ENCODE results near the gene KIRREL1. TPM values are rescaled to one million over a fixed set of nuclear protein-coding genes. Genes with fewer than 3 reads are reported as not detected.

KIRREL1 gene
- polyA plus RNA-seq, 1 donor (not counting 4 experiments of a cell fraction or from before 2014, with no cell fraction given), result 19.7 TPM

DNA sequence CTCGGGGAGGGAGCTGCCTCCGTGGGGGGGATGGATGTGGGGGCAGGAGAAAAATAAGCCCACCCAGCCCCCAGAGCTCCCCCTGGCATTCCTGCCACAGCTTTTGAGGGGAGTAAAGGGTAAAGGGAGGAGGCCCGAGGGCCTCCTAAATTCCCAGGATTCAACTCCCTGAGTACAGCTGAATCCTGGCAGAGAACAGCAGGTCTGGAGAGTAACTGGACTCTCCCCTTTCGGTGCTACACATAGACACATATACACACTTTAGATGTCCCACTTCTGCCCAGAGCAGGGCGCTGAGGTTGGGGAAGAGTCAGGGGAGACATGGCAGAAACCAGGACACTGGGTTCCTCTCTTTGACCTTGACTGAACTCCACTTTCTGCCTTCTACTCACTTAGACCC lies 3.0 kb downstream of the KIRREL1 start:
- H3K79me2 ChIP-seq (ENCODE audit: control insufficient read depth, insufficient read depth, low read length), result peaks cover 82% of the 10 kb centered on the region
- no peaks in the 10 kb centered on the region for H4K20me1 ChIP-seq (ENCODE audit: control insufficient read depth, extremely low read depth, insufficient read depth, low read length)
- peaks cover 46% of the 10 kb centered on the region for H3K4me1 ChIP-seq (ENCODE audit: control insufficient read depth, extremely low read depth, insufficient read depth, low read length)
- H3K4me3 ChIP-seq (ENCODE audit: control insufficient read depth in 2 of 3, extremely low read depth in 1 of 3, insufficient read depth in 2 of 3, low read depth in 1 of 3, low read length in 3 of 3), result no peak overlapping the region
- TF ChIP-seq EZH2 (IDR thresholded peaks at IDR 0.05; ENCODE audit: low read length), result no peak
- TF ChIP-seq, protein P1, sequence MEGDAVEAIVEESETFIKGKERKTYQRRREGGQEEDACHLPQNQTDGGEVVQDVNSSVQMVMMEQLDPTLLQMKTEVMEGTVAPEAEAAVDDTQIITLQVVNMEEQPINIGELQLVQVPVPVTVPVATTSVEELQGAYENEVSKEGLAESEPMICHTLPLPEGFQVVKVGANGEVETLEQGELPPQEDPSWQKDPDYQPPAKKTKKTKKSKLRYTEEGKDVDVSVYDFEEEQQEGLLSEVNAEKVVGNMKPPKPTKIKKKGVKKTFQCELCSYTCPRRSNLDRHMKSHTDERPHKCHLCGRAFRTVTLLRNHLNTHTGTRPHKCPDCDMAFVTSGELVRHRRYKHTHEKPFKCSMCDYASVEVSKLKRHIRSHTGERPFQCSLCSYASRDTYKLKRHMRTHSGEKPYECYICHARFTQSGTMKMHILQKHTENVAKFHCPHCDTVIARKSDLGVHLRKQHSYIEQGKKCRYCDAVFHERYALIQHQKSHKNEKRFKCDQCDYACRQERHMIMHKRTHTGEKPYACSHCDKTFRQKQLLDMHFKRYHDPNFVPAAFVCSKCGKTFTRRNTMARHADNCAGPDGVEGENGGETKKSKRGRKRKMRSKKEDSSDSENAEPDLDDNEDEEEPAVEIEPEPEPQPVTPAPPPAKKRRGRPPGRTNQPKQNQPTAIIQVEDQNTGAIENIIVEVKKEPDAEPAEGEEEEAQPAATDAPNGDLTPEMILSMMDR (optimal IDR thresholded peaks at IDR 0.05 in 1 of 3, IDR thresholded peaks at IDR 0.05 in 1 of 3, conservative IDR thresholded peaks at IDR 0.05 in 1 of 3; ENCODE audit: extremely low read depth in 1 of 3, insufficient read depth in 2 of 3, low read length in 3 of 3), result no peak
- H3K27me3 ChIP-seq (ENCODE audit: control insufficient read depth, extremely low read depth, insufficient read depth, low read length), result no peaks in the 10 kb centered on the region
- no peak overlapping the region for H3K9ac ChIP-seq (ENCODE audit: control insufficient read depth, extremely low read depth, insufficient read depth, low read length)
- H3K27ac ChIP-seq (ENCODE audit: control insufficient read depth, insufficient read depth, low read length), result no peak overlapping the region
- no peak overlapping the region for H2AFZ ChIP-seq (ENCODE audit: control insufficient read depth, low read length)
- DNase-seq (ENCODE audit: low read depth, low spot score), result no peak
- no peak overlapping the region for H3K4me2 ChIP-seq (ENCODE audit: control insufficient read depth, extremely low read depth, insufficient read depth, low read depth, low read length)
- dilution Hi-C loops (cut with MboI; ENCODE audit: extremely low pct_ligation_motif_present, low sequenced_read_pairs), result no loop called here
- peaks cover 4 to 8% of the 10 kb centered on the region in 2 experiments for H3K36me3 ChIP-seq (ENCODE audit: control insufficient read depth in 2 of 2, extremely low read depth in 1 of 2, insufficient read depth in 2 of 2, low read length in 2 of 2)
- no peaks in the 10 kb centered on the region for H3K9me1 ChIP-seq (ENCODE audit: control insufficient read depth, extremely low read depth, insufficient read depth, low read length)
- no peak for FAIRE-seq
- H3K9me3 ChIP-seq (ENCODE audit: control insufficient read depth, low read depth, low read length), result no peaks in the 10 kb centered on the region

- peaks cover 98% of the 10 kb centered on the region for H3K79me2 ChIP-seq (ENCODE audit: control insufficient read depth, insufficient read depth, low read length)
- TF ChIP-seq, protein P1 (optimal IDR thresholded peaks at IDR 0.05 in 1 of 3, IDR thresholded peaks at IDR 0.05 in 1 of 3, conservative IDR thresholded peaks at IDR 0.05 in 1 of 3; ENCODE audit: extremely low read depth in 1 of 3, insufficient read depth in 2 of 3, low read length in 3 of 3), result no peak
- TF ChIP-seq EZH2 (IDR thresholded peaks at IDR 0.05; ENCODE audit: low read length), result no peak
- no peak overlapping the region for H2AFZ ChIP-seq (ENCODE audit: control insufficient read depth, low read length)
- no peaks in the 10 kb centered on the region for H3K9me3 ChIP-seq (ENCODE audit: control insufficient read depth, low read depth, low read length)
- dilution Hi-C loops (cut with MboI; ENCODE audit: extremely low pct_ligation_motif_present, low sequenced_read_pairs), result no loop called here
- no peak for DNase-seq (ENCODE audit: low read depth, low spot score)
- FAIRE-seq, result no peak
- H3K9ac ChIP-seq (ENCODE audit: control insufficient read depth, extremely low read depth, insufficient read depth, low read length), result no peak overlapping the region
- H3K4me3 ChIP-seq (ENCODE audit: control insufficient read depth in 2 of 3, extremely low read depth in 1 of 3, insufficient read depth in 2 of 3, low read depth in 1 of 3, low read length in 3 of 3), result no peak overlapping the region
- no peaks in the 10 kb centered on the region for H3K27me3 ChIP-seq (ENCODE audit: control insufficient read depth, extremely low read depth, insufficient read depth, low read length)
- H3K9me1 ChIP-seq (ENCODE audit: control insufficient read depth, extremely low read depth, insufficient read depth, low read length), result no peaks in the 10 kb centered on the region
- H3K27ac ChIP-seq (ENCODE audit: control insufficient read depth, insufficient read depth, low read length), result no peak overlapping the region
- H3K36me3 ChIP-seq (ENCODE audit: control insufficient read depth in 2 of 2, extremely low read depth in 1 of 2, insufficient read depth in 2 of 2, low read length in 2 of 2), result peaks cover 5 to 14% of the 10 kb centered on the region in 2 experiments
- no peak overlapping the region for H3K4me2 ChIP-seq (ENCODE audit: control insufficient read depth, extremely low read depth, insufficient read depth, low read depth, low read length)
- peaks cover 52% of the 10 kb centered on the region for H3K4me1 ChIP-seq (ENCODE audit: control insufficient read depth, extremely low read depth, insufficient read depth, low read length)
- no peaks in the 10 kb centered on the region for H4K20me1 ChIP-seq (ENCODE audit: control insufficient read depth, extremely low read depth, insufficient read depth, low read length)
Observed at GRCh38 chr1:158000507-158000906, 7.1 kb downstream of the KIRREL1 start.

All from keratinocyte (primary cell).